Small intestine (tissue), 7 donors: Measurements from ENCODE around the gene SHQ1. TPM values are rescaled to one million over a fixed set of nuclear protein-coding genes. Genes with fewer than 3 reads are reported as not detected.

ENCODE experiments used
- DNase-seq, 2 donors: peaks; one replicate each; pipeline versions ENCODE4 v3.0.0 to v3.0.0-alpha.2; 2013
- FAIRE-seq: peaks from 2 replicates; lab custom pipeline; 2012; peaks lifted over from hg19 to GRCh38; lab: Jason Lieb, UNC
- H3K27ac ChIP-seq, 3 donors: one replicate each; pipeline ENCODE4 v1.5.1; 2013; ENCODE audit warnings: low read length in 2 of 3, mild to moderate bottlenecking in 2 of 3, control low read depth in 1 of 3, inconsistent platforms in 1 of 3, low read depth in 1 of 3, moderate library complexity in 1 of 3
- H3K27me3 ChIP-seq, 3 donors: one replicate each; pipeline ENCODE4 v1.6.1; 2013; ENCODE audit warnings: low read length in 3 of 3, inconsistent platforms in 1 of 3; ENCODE audit not compliant: control insufficient read depth in 3 of 3, insufficient read depth in 3 of 3
- H3K36me3 ChIP-seq, 3 donors: one replicate each; pipeline ENCODE4 v1.6.1; 2013; ENCODE audit warnings: low read length in 3 of 3, inconsistent platforms in 1 of 3, low read depth in 1 of 3, mild to moderate bottlenecking in 1 of 3, moderate library complexity in 1 of 3; ENCODE audit not compliant: control insufficient read depth in 3 of 3, insufficient read depth in 2 of 3
- H3K4me1 ChIP-seq, 3 donors: one replicate each; pipeline ENCODE4 v1.6.1; 2013; ENCODE audit warnings: low read length in 2 of 3, inconsistent platforms in 1 of 3, low read depth in 1 of 3, mild to moderate bottlenecking in 1 of 3, moderate library complexity in 1 of 3; ENCODE audit not compliant: control insufficient read depth in 3 of 3, insufficient read depth in 2 of 3
- H3K4me3 ChIP-seq, 3 donors: one replicate each; pipeline ENCODE4 v1.5.1; 2013; ENCODE audit warnings: low read length in 3 of 3, control low read depth in 1 of 3, inconsistent platforms in 1 of 3, low read depth in 1 of 3, mild to moderate bottlenecking in 1 of 3, moderate library complexity in 1 of 3
- H3K9me3 ChIP-seq, 2 donors: one replicate each; pipeline ENCODE4 v1.6.1; 2013; ENCODE audit warnings: low read depth in 1 of 2, low read length in 1 of 2; ENCODE audit not compliant: control insufficient read depth in 2 of 2, insufficient read depth in 1 of 2
- WGBS, 3 donors: extraction: QIAGEN DNeasy Blood & Tissue Kit; methylation state at CpG; one replicate each; pipeline ENCODE4 v1.1.7; 2013; 5-methylcytosine and 5-hydroxymethylcytosine counted together
- polyA plus RNA-seq, 4 donors: library from polyadenylated mRNA; stranded (reverse) in 3 of 4; unstranded in 1 of 4; fragments of 200-250 nt in 3 of 4; fragments of 120-200 nt in 1 of 4; gene quantifications; one replicate each; pipeline versions ENCODE4 v1.2.1 to v1.2.3, GENCODE V29; 2013
- donor health status: healthy with polysubstance abuse.
- donor health status: control.
- donor health status: control.
- donor health status: Bipolar disorder and iron deficiency.
- donor health status: healthy.

The SHQ1 gene
- polyA plus RNA-seq, 4 donors = 8.3 to 16.9 (median 9.3) TPM

DNA sequence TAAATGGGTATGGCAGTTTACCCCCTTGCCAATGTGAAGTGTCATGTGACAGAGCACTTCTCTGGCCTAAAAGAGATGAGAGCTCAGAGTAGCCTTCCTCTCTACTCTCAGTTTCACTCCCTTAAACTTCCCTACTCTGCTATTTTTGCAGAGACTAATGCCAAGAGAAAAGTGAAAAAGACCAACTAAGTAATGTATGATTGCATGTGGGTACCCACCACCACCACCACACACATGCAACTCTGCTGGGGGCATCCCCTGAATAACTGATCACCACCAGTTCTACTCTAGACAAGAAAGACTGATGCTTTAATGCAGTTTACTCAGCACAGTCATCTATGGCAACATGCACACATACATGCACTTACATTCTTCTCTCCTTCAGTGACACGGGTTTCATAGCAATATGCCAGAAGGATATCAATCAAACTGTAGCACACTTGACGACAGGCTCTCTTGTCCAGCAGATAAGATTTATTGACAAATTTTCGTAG is 31.3 kb downstream of the SHQ1 start:
- Histone ChIP-seq H3K4me1 (peaks cover 3 to 26% (median 4%) of the 10 kb centered on the region in 3 donors), H3K36me3 (peaks cover 0 to 3% (median 0%) of the 10 kb centered on the region in 3 donors), H3K9me3 (no peaks in the 10 kb centered on the region), H3K27me3 (no peaks in the 10 kb centered on the region), H3K27ac (no peak overlapping the region), H3K4me3 (no peak overlapping the region)
- 75 to 79% (median 77%) methylated on average over 3 of the region's 3 CpGs for WGBS, 3 donors
- FAIRE-seq = no peak
- DNase-seq = no peak

DNA sequence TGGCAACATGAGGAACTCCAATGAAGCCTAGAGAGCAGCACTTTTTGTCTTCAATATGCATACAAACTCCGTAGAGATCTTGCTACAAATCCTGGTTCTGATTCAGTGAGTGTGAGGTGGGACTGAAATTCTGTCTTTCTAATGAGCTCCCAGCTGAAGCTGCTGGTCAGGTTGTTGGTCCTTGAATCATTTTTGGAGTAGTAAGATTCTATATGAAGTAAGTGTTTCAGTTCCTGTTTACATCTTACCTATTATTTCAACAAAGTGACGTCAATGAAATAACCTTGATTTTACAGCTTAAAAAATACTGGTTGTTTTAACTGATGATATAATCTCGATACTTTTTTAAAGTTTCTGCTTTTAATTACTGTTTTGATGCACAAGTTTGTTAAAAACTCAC is 33.9 kb downstream of the SHQ1 start:
- 84 to 93% (median 89%) methylated on average over 3 of the region's 3 CpGs for WGBS, 3 donors
- DNase-seq = no peak
- Histone ChIP-seq H3K36me3 (peaks cover 0 to 3% (median 2%) of the 10 kb centered on the region in 3 donors), H3K27ac (no peak overlapping the region), H3K9me3 (no peaks in the 10 kb centered on the region), H3K4me1 (peaks cover under 1 to 18% (median 3%) of the 10 kb centered on the region in 3 donors), H3K4me3 (no peak overlapping the region), H3K27me3 (no peaks in the 10 kb centered on the region)
- no peak for FAIRE-seq

GRCh38 chr3:72812201-72812600 is 36.0 kb downstream of the SHQ1 start:
- Histone ChIP-seq H3K36me3 (peaks cover 0 to 6% (median 5%) of the 10 kb centered on the region in 3 donors), H3K4me1 (peaks cover 0 to 9% (median 0%) of the 10 kb centered on the region in 3 donors), H3K9me3 (no peaks in the 10 kb centered on the region), H3K4me3 (no peak overlapping the region), H3K27ac (no peak overlapping the region), H3K27me3 (no peaks in the 10 kb centered on the region)
- FAIRE-seq (no peak), DNase-seq (no peak)
- 76 to 81% (median 81%) methylated on average over 3 of the region's 3 CpGs for WGBS, 3 donors

GRCh38 chr3:72811571-72811970 is 36.7 kb downstream of the SHQ1 start:
- peaks cover 0 to 6% (median 5%) of the 10 kb centered on the region in 3 donors for H3K36me3 ChIP-seq
- 94 to 100% (median 97%) methylated on average over 1 of the region's 1 CpG for WGBS, 3 donors
- no peaks in the 10 kb centered on the region for H3K27me3 ChIP-seq
- peaks cover 0 to 9% (median 0%) of the 10 kb centered on the region in 3 donors for H3K4me1 ChIP-seq
- no peak overlapping the region for H3K4me3 ChIP-seq
- no peaks in the 10 kb centered on the region for H3K9me3 ChIP-seq
- no peak overlapping the region for H3K27ac ChIP-seq
- FAIRE-seq = no peak
- DNase-seq = no peak

DNA sequence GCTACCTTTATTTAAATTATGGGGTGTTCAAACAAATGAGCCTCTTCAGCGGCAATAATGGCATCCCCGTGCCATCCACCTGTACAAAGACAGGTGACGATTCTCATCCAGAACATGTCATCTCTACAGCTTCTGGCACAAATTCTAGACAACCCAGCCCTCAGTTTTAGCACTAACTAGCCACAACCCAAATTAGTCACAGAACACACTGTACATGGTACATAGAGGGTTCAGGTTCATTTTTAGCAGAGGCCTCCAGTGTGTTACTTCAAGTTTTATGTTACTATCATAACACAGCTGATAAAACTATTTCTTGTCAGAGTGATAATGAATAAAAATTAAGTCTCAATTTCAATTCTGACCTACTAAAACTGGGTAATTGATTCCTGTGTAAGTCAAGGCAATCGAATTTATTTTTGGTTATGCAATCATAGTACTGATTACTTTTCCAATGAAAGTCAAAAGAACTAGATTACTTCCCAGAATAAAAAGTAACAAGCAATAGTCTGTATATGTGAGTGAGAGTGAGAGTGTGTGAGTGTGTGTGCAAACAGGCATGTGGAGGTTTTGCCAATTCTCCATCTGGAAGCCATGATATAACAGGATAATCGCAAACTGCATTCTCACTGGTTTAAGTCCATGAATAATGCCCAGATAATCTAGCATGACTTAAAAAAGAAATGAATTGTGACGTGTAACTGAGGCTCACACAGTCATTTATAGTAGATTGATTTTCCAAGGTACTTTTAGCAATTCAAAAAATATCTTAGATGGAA is 37.4 kb downstream of the SHQ1 start:
- 91 to 92% (median 91%) methylated on average over 6 of the region's 6 CpGs for WGBS, 3 donors
- H3K27ac ChIP-seq = peak overlapping the region in 1 of 3 donors; percentile 52
- FAIRE-seq (no peak), DNase-seq (no peak)
- peaks cover 0 to 6% (median 5%) of the 10 kb centered on the region in 3 donors for H3K36me3 ChIP-seq
- peaks cover 0 to 12% (median 0%) of the 10 kb centered on the region in 3 donors for H3K4me1 ChIP-seq
- no peaks in the 10 kb centered on the region for H3K27me3 ChIP-seq
- no peaks in the 10 kb centered on the region for H3K9me3 ChIP-seq
- H3K4me3 ChIP-seq = no peak overlapping the region

- H3K4me3 ChIP-seq = no peak overlapping the region
- FAIRE-seq (no peak), DNase-seq (peak in 1 of 2 donors; percentile 68)
- peaks cover 0 to 6% (median 5%) of the 10 kb centered on the region in 3 donors for H3K36me3 ChIP-seq
- H3K27me3 ChIP-seq = no peaks in the 10 kb centered on the region
- H3K4me1 ChIP-seq = peaks cover 0 to 12% (median 0%) of the 10 kb centered on the region in 3 donors
- no peaks in the 10 kb centered on the region for H3K9me3 ChIP-seq
- peak overlapping the region in 1 of 3 donors; percentile 52 for H3K27ac ChIP-seq
These were observed 38.2 kb downstream of the SHQ1 start for GRCh38 chr3:72810063-72810462.

- Histone ChIP-seq H3K27ac (no peak overlapping the region), H3K36me3 (peaks cover 0 to 6% (median 4%) of the 10 kb centered on the region in 3 donors), H3K27me3 (no peaks in the 10 kb centered on the region), H3K4me3 (no peak overlapping the region), H3K9me3 (peaks cover 0 to 2% of the 10 kb centered on the region in 2 donors), H3K4me1 (peaks cover 0 to 5% (median 0%) of the 10 kb centered on the region in 3 donors)
- WGBS, 3 donors = 86 to 92% (median 87%) methylated on average over 5 of the region's 5 CpGs
- DNase-seq = peak in 1 of 2 donors; percentile 41
- no peak for FAIRE-seq
These were observed 43.9 kb downstream of the SHQ1 start for GRCh38 chr3:72804361-72804760.

DNA sequence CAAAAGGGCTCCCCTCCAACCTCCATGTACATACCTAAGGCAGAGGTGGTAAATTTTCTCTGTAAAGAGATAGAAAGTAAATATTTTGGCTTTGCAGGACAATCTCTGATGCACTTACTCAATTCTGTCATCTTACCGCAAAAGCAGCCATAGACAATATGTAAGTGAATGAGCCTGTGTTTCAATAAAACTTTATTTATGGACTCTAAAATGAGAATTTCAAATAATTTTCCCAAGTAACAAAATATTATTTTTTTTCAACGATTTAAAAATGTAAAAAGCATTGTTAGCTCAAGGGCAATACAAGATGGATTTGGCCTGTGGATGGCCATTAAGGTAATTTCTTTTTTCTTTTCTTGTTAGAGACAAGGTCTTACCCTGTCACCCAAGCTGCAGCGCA is 44.7 kb downstream of the SHQ1 start:
- Histone ChIP-seq H3K4me1 (peaks cover 0 to 9% (median 0%) of the 10 kb centered on the region in 3 donors), H3K27ac (no peak overlapping the region), H3K4me3 (no peak overlapping the region), H3K36me3 (peaks cover 0 to 4% (median 4%) of the 10 kb centered on the region in 3 donors), H3K27me3 (no peaks in the 10 kb centered on the region), H3K9me3 (peaks cover 0 to 2% of the 10 kb centered on the region in 2 donors)
- no peak for DNase-seq
- FAIRE-seq = no peak
- 98 to 100% (median 98%) methylated on average over 3 of the region's 3 CpGs for WGBS, 3 donors
